Activated CD4-positive, alpha-beta memory T cell treated with anti-CD3 and anti-CD28 coated beads, Interleukin-2, amount 10 ng/mL, durations not matched to agents 7 days and 5 days (primary cell): ENCODE data around the gene DDX27. TPM values are rescaled to one million over a fixed set of nuclear protein-coding genes. Genes with fewer than 3 reads are reported as not detected.

Experiments
- CTCF ChIA-PET: fragments of 350-600 bp; sonication (Branson Sonifier 250); formaldehyde crosslinking; loops from one replicate; lab custom pipeline; 2021; ENCODE audit warnings: antibody characterized with exemption, inconsistent platforms; lab: Charles Lee
- POLR2A ChIA-PET: fragments of 350-600 bp; sonication (Branson Sonifier 250); formaldehyde crosslinking; loops from one replicate; lab custom pipeline; 2021; ENCODE audit warnings: antibody characterized with exemption; lab: Charles Lee
- DNase-seq: peaks from one replicate; pipeline ENCODE4 v3.0.0-alpha.2; 2020
- H3K27ac Mint-ChIP-seq: one replicate; pipeline ENCODE4 v1.8.0; 2021; ENCODE audit warnings: mild to moderate bottlenecking, mixed read lengths
- H3K27me3 Mint-ChIP-seq: one replicate; pipeline ENCODE4 v1.8.0; 2021; ENCODE audit warnings: mixed read lengths
- H3K36me3 Mint-ChIP-seq: one replicate; pipeline ENCODE4 v1.8.0; 2021; ENCODE audit warnings: low read depth, mixed read lengths
- H3K4me1 Mint-ChIP-seq: one replicate; pipeline ENCODE4 v1.8.0; 2021; ENCODE audit warnings: mixed read lengths
- H3K4me3 Mint-ChIP-seq: one replicate; pipeline ENCODE4 v1.8.0; 2021; ENCODE audit warnings: mild to moderate bottlenecking, mixed read lengths
- H3K9me3 Mint-ChIP-seq: one replicate; pipeline ENCODE4 v1.8.0; 2021; ENCODE audit warnings: mixed read lengths
- total RNA-seq, 2 experiments: library from RNA; stranded (reverse); gene quantifications; one replicate each; pipeline ENCODE4 v1.2.3, GENCODE V29; 2021

The DDX27 gene
- total RNA-seq, 2 experiments from 2014 or later = 32.5 to 34.2 TPM

DNA sequence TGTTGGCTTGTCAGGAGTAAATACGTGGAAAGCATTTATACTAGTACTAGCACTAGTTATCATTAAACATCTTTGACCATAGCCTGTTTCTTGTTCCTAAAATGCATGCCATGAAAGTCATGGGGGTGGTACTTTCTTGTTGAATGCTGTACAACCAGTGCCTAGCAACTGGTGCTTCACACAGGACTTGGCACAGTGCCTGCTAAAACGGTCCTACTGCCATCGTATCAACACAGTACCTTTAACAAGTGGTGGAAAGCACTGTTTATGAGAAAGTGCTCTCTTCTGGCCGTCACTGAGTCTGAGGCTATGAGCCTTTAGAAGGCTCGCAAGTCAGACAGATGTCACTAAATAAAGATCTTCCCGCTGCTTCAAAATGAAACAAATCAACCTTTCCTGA lies 37.0 kb downstream of the DDX27 start:
- H3K27ac Mint-ChIP-seq = no peak overlapping the region
- H3K4me1 Mint-ChIP-seq = peaks cover 13% of the 10 kb centered on the region
- no peaks in the 10 kb centered on the region for H3K27me3 Mint-ChIP-seq
- no peaks in the 10 kb centered on the region for H3K9me3 Mint-ChIP-seq
- CTCF ChIA-PET = no interaction called here
- no peak overlapping the region for H3K4me3 Mint-ChIP-seq
- POLR2A ChIA-PET = interaction anchor here (1.5 kb wide), 1 partner anchor 10 kb away, joined by 6 read pairs; no protein-coding TSS in a partner anchor
- DNase-seq = no peak
- H3K36me3 Mint-ChIP-seq = peaks cover 80% of the 10 kb centered on the region

DNA sequence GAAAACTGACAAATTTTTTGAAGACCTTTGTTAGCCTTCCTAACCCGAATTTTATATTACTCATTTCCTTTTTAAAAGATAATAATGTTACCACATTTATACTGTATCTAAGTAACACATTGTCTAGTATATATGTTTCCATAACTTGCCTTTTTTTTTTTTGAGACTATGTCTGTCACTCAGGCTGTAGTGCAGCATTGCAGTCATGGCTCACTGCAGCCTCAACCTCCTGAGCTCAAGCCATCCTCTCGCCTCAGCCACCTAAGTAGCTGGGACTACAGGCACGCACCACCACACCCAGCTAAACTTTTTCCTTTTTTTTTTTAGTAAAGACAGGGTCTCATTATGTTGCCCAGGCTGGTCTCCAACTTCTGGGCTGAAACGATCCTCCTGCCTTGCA lies 40.1 kb downstream of the DDX27 start:
- Mint-ChIP-seq H3K9me3 (no peaks in the 10 kb centered on the region), H3K36me3 (peaks cover 83% of the 10 kb centered on the region), H3K4me1 (peaks cover 20% of the 10 kb centered on the region), H3K4me3 (no peak overlapping the region), H3K27ac (no peak overlapping the region), H3K27me3 (no peaks in the 10 kb centered on the region)
- DNase-seq = no peak
- ChIA-PET POLR2A (interaction anchor here (1.0 to 2.1 kb wide), 3 partner anchors 8 to 13 kb away, joined by 3 to 6 read pairs (median 3); no protein-coding TSS in a partner anchor), CTCF (interaction anchor here (1.6 kb wide), 1 partner anchor 13 kb away, joined by 9 read pairs; no protein-coding TSS in a partner anchor)

DNA sequence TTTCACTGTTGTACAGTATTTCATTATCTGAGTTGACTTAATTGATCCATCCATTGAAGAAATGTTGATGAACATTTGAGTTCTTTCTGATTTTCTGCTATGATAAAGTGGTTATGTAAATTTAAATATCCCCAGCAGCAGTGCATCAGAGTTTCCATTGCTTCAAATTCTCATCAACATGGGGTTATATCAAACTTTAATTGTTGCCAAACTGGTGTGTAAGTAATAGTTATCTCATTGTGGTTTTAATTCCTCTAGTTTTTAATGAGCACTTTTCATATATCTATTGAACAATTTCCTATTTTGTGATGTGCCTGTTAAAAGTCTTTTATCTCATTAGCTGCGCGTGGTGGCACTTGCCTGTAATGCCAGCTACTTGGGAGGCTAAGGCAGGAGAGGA lies 40.6 kb downstream of the DDX27 start:
- no peak for DNase-seq
- ChIA-PET POLR2A (interaction anchor here (0.8 to 2.1 kb wide), 6 partner anchors 7 to 22 kb away, joined by 3 to 6 read pairs (median 3); no protein-coding TSS in a partner anchor), CTCF (interaction anchor here (1.2 to 1.6 kb wide), 2 partner anchors 14 to 16 kb away, joined by 4 to 9 read pairs; no protein-coding TSS in a partner anchor)
- H3K27me3 Mint-ChIP-seq = no peaks in the 10 kb centered on the region
- peaks cover 84% of the 10 kb centered on the region for H3K36me3 Mint-ChIP-seq
- peaks cover 22% of the 10 kb centered on the region for H3K4me1 Mint-ChIP-seq
- no peak overlapping the region for H3K4me3 Mint-ChIP-seq
- no peak overlapping the region for H3K27ac Mint-ChIP-seq
- H3K9me3 Mint-ChIP-seq = no peaks in the 10 kb centered on the region

DNA sequence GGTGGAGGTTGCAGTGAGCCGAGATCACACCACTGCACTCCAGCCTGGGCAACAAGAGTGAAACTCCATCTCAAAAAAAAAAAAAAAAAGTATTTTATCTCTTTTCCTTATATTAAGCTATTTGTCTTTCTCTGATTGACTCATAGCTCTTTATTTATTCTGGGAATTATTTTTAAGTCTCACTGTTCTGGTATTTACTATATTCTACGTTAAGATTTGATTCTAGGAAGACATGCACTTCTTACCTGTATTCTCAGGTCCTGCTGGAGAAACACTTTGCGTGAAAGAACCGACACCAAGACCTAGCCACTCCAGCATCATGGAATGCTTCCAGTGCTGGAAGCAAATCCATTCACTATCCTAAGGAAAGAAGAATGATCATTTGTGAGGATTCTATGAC lies 41.0 kb downstream of the DDX27 start:
- Mint-ChIP-seq H3K4me3 (no peak overlapping the region), H3K27ac (peak overlapping the region; percentile 14), H3K27me3 (no peaks in the 10 kb centered on the region), H3K9me3 (no peaks in the 10 kb centered on the region), H3K36me3 (peaks cover 85% of the 10 kb centered on the region), H3K4me1 (peaks cover 26% of the 10 kb centered on the region)
- DNase-seq = no peak
- ChIA-PET CTCF (interaction anchor here (1.2 to 1.6 kb wide), 2 partner anchors 14 to 16 kb away, joined by 4 to 9 read pairs; no protein-coding TSS in a partner anchor), POLR2A (interaction anchor here (0.8 to 1.4 kb wide), 5 partner anchors 10 to 23 kb away, joined by 3 read pairs; no protein-coding TSS in a partner anchor)

DNA sequence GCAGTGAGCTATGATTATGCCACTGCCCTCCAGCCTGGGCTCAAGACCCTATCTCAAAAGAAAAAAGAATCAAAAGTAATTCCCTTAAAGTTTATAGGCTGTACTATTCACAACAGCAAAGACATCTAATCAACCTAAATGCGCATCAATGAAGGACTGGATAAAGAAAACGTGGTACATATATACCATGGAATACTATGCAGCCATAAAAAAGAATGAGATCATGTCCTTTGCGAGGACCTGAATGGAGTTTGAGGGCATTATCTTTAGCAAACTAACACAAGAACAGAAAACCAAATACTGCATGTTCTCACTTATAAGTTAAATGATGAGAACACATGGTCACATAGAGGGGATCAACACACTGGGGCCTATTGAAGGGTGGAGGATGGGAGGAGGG lies 42.0 kb downstream of the DDX27 start:
- Mint-ChIP-seq H3K27me3 (no peaks in the 10 kb centered on the region), H3K27ac (no peak overlapping the region), H3K36me3 (peaks cover 84% of the 10 kb centered on the region), H3K4me3 (no peak overlapping the region), H3K4me1 (peaks cover 32% of the 10 kb centered on the region), H3K9me3 (no peaks in the 10 kb centered on the region)
- no peak for DNase-seq
- ChIA-PET POLR2A (interaction anchor here (0.6 to 1.4 kb wide), 3 partner anchors 18 to 154 kb away, joined by 3 read pairs; no protein-coding TSS in a partner anchor), CTCF (interaction anchor here (1.6 kb wide), 1 partner anchor 15 kb away, joined by 9 read pairs; no protein-coding TSS in a partner anchor)

DNA sequence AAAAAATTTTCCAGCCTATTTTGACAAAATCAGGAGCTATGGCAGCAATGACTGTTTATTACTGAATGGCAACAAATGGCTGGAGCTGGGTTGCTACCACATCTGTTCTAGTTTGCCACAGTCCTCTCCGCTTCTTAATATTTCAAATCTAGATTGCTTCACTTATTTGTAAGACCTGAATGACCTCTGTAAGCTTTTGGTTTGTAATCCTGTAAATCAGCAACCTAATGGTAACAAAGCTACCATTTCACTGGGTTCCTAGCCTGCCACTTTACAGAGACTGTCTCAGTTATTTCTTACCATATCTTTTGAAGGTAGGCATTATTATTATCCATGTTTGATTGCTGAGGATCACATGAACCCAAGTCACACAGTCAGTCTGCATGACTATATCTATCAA lies 43.2 kb downstream of the DDX27 start:
- no peak for DNase-seq
- H3K27ac Mint-ChIP-seq = no peak overlapping the region
- H3K4me3 Mint-ChIP-seq = no peak overlapping the region
- H3K36me3 Mint-ChIP-seq = peaks cover 81% of the 10 kb centered on the region
- H3K4me1 Mint-ChIP-seq = peaks cover 44% of the 10 kb centered on the region
- POLR2A ChIA-PET = interaction anchor here (0.8 to 1.4 kb wide), 4 partner anchors 9 to 19 kb away, joined by 3 read pairs; no protein-coding TSS in a partner anchor
- CTCF ChIA-PET = interaction anchor here (0.7 to 1.4 kb wide), 3 partner anchors 8 to 853 kb away, joined by 3 to 5 read pairs (median 3); no protein-coding TSS in a partner anchor
- H3K9me3 Mint-ChIP-seq = no peaks in the 10 kb centered on the region
- no peaks in the 10 kb centered on the region for H3K27me3 Mint-ChIP-seq

DNA sequence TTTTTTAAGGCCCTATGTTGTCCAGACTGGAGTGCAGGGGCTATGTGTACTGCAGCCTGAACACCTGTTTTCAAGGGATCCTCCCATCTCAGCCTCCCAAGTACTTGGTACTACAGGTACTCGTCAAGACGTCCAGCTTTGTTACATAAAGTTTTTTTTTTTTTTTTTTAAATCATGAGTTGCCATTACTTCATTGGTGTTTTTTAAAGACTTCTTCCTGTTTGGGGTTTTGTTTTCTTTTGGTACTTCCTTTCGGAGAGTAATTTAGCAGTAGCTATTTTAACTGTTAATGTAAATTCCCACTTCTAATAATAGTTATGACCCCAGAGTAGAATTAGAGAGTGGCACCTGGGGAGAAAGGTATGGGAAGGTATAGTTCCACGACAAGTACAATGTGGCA lies 48.1 kb downstream of the DDX27 start:
- peaks cover 91% of the 10 kb centered on the region for H3K36me3 Mint-ChIP-seq
- peaks cover 71% of the 10 kb centered on the region for H3K4me1 Mint-ChIP-seq
- CTCF ChIA-PET = interaction anchor here (0.7 to 2.1 kb wide), 6 partner anchors 9 to 341 kb away, joined by 3 to 6 read pairs (median 3); no protein-coding TSS in a partner anchor
- no peaks in the 10 kb centered on the region for H3K27me3 Mint-ChIP-seq
- POLR2A ChIA-PET = interaction anchor here (0.6 to 10.6 kb wide), 8 partner anchors 9 to 325 kb away, joined by 3 to 145 read pairs (median 6); partner anchors contain the start of gene ZNFX1
- H3K4me3 Mint-ChIP-seq = peak overlapping the region; percentile 75
- peaks cover 3% of the 10 kb centered on the region for H3K9me3 Mint-ChIP-seq
- peak overlapping the region; percentile 66 for H3K27ac Mint-ChIP-seq
- no peak for DNase-seq

DNA sequence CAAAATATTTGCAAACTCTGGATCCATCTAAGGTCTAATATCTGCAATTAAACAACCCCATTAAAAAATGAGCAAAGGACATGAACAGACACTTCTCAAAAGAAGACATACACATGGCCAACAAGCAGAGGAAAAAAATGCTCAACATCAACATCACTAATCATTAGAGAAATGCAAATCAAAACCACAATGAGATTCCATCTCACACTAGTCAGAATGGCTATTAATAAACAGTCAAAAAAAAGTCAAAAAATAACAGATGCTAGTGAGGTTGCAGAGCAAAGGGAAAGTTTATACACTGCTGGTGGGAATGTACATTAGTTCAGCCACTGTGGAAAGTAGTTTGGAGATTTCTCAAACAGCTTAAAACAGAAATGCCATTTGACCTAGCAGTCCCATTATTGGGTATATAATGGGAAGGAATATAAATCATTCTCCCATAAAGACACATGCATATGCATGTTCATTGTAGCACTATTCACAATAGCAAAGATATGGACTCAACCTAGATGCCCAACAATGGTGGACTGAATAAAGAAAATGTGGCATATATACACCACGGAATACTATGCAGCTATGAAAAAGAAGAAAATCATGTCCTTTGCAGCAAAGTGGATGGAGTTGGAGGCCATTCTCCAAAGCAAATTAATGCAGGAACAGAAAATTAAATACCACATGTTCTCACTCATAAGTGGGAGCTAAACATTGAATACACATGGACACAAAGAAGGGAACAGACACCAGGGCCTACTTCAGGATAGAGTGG lies 49.6 kb downstream of the DDX27 start:
- H3K9me3 Mint-ChIP-seq = peaks cover 3% of the 10 kb centered on the region
- DNase-seq = no peak
- ChIA-PET CTCF (interaction anchor here (2.0 to 2.1 kb wide), 2 partner anchors 8 to 51 kb away, joined by 5 to 6 read pairs; no protein-coding TSS in a partner anchor), POLR2A (interaction anchor here (1.1 to 10.6 kb wide), 3 partner anchors 11 to 18 kb away, joined by 3 to 145 read pairs (median 6); partner anchors contain the start of gene ZNFX1)
- peaks cover 77% of the 10 kb centered on the region for H3K4me1 Mint-ChIP-seq
- peak overlapping the region; percentile 67 for H3K27ac Mint-ChIP-seq
- peaks cover 89% of the 10 kb centered on the region for H3K36me3 Mint-ChIP-seq
- no peaks in the 10 kb centered on the region for H3K27me3 Mint-ChIP-seq
- H3K4me3 Mint-ChIP-seq = peak overlapping the region; percentile 74

DNA sequence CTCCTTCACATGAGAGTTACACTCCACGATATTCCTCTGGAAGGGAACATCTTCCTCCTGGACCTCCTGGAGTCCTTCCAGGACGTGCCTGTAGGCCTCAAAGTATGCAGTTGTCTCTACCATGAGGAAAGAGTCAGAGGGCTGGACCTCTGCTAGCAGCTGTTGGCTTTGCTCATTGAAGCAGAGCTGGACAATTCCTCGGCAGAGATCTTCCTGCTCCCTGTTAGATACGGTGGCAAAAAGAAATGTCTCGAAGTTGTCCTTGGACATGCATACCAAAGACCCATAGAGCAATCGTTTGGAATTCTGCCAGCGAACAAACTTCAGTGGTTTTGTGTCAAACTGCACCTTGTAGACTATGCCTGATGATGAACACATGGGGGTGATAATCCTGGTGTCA lies 51.0 kb downstream of the DDX27 start:
- ChIA-PET CTCF (interaction anchor here (1.2 kb wide), 1 partner anchor 7 kb away, joined by 5 read pairs; no protein-coding TSS in a partner anchor), POLR2A (interaction anchor here (10.6 kb wide), 1 partner anchor 9 kb away, joined by 145 read pairs; the partner anchor contains the start of gene ZNFX1)
- DNase-seq = no peak
- Mint-ChIP-seq H3K4me3 (peak overlapping the region; percentile 18), H3K27ac (no peak overlapping the region), H3K36me3 (peaks cover 81% of the 10 kb centered on the region), H3K27me3 (no peaks in the 10 kb centered on the region), H3K9me3 (peaks cover 3% of the 10 kb centered on the region), H3K4me1 (peaks cover 77% of the 10 kb centered on the region)

DNA sequence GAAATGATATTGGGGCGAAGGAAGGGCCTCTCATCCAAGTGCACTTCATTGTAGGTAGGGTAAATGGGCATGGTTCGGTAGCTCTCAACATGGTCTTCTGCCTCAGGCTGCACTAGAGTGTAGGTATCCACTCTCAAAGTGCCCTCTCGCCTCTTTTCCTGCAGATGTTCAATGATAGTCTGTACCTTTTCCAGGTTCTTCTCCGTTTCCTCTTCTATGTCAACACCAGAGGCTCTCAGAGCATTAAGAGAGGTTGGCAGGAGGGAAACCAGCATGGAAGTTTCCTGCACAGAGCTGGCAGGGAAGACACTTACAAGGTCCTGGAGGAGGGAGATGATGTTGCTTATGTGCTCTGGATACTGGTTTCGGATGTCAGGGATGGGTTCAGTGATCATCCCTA lies 51.5 kb downstream of the DDX27 start:
- ChIA-PET POLR2A (interaction anchor here (1.6 to 10.6 kb wide), 3 partner anchors 9 to 17 kb away, joined by 4 to 145 read pairs (median 10); partner anchors contain the start of gene ZNFX1), CTCF (interaction anchor here (1.2 to 1.7 kb wide), 2 partner anchors 8 to 53 kb away, joined by 4 to 5 read pairs; no protein-coding TSS in a partner anchor)
- DNase-seq = no peak
- Mint-ChIP-seq H3K36me3 (peaks cover 81% of the 10 kb centered on the region), H3K4me1 (peaks cover 79% of the 10 kb centered on the region), H3K9me3 (peaks cover 3% of the 10 kb centered on the region), H3K4me3 (peak overlapping the region; percentile 18), H3K27ac (peak overlapping the region; percentile 9), H3K27me3 (no peaks in the 10 kb centered on the region)

DNA sequence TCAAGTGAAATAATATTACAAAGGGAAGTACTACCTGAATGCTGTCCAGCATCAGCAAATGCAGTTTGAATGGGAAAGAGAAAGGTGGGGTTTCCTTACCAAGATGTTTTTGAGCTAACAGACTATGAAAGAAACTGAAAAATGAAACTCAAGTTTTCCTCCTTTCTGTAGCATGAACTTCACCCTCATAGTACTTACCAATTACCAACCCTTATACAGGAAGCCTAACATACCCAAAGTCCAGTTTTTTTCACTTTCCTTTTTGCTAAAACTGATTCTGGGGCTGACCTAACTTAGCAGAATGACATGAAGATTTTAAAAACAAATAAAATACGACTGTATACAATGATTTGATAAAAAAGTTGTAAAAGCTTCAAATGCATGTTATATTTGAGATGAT lies 53.4 kb downstream of the DDX27 start:
- H3K27ac Mint-ChIP-seq = peak overlapping the region; percentile 73
- peak overlapping the region; percentile 59 for H3K4me3 Mint-ChIP-seq
- H3K36me3 Mint-ChIP-seq = peaks cover 83% of the 10 kb centered on the region
- peaks cover 70% of the 10 kb centered on the region for H3K4me1 Mint-ChIP-seq
- ChIA-PET POLR2A (interaction anchor here (1.0 to 10.6 kb wide), 4 partner anchors 7 to 226 kb away, joined by 3 to 145 read pairs (median 6); partner anchors contain the start of genes CSE1L and ZNFX1), CTCF (no interaction called here)
- DNase-seq = no peak
- H3K27me3 Mint-ChIP-seq = no peaks in the 10 kb centered on the region
- H3K9me3 Mint-ChIP-seq = peaks cover 3% of the 10 kb centered on the region

DNA sequence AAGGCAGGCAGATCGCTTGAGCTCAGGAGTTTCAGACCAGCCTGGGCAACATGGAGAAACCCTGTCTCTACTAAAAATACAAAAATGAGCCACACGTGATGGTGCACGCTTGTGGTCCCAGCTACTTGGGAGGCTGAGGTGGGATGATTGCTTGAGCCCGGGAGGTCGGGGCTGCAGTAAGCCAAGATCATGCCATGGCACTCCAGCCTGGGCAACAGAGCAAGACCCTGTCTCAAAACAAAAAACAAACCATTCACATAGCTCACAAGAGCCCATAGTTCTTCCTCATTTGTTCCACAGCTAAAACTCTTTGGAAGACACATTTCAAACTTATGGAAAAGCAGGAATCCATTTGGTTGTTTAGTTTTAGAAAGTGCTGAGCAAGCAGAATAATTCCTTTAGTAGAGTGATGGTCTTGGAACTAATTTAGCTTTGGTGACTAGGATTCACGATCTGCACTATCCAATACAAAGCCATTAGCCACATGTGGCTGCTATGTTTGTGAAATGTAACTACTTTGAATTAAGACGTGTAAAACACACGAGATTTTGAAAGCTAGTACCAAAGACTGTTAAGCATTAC lies 54.6 kb downstream of the DDX27 start:
- H3K4me3 Mint-ChIP-seq = no peak overlapping the region
- peak overlapping the region; percentile 35 for H3K27ac Mint-ChIP-seq
- no peaks in the 10 kb centered on the region for H3K27me3 Mint-ChIP-seq
- CTCF ChIA-PET = interaction anchor here (1.1 kb wide), 1 partner anchor 57 kb away, joined by 4 read pairs; no protein-coding TSS in a partner anchor
- POLR2A ChIA-PET = interaction anchor here (0.7 to 10.6 kb wide), 4 partner anchors 6 to 19 kb away, joined by 3 to 145 read pairs (median 3); partner anchors contain the start of gene ZNFX1
- DNase-seq = no peak
- peaks cover 3% of the 10 kb centered on the region for H3K9me3 Mint-ChIP-seq
- H3K4me1 Mint-ChIP-seq = peaks cover 62% of the 10 kb centered on the region
- H3K36me3 Mint-ChIP-seq = peaks cover 80% of the 10 kb centered on the region
